IMR-90 (cell line): ENCODE data around the gene PALM.

Experiments used
- CHD1 ChIP-seq: IDR thresholded peaks from 2 replicates; pipeline ENCODE4 v1.6.1; 2012; ENCODE audit warnings: low read depth, low read length, improper control_type of control experiment
- MAFK ChIP-seq: IDR thresholded peaks from 2 replicates; pipeline ENCODE4 v1.6.1; 2012; ENCODE audit warnings: low read depth, low read length, improper control_type of control experiment
- MXI1 ChIP-seq: IDR thresholded peaks from 2 replicates; pipeline ENCODE4 v1.6.1; 2012; ENCODE audit warnings: low read depth, mild to moderate bottlenecking, low read length, moderate library complexity, borderline replicate concordance
- POLR2A ChIP-seq: IDR thresholded peaks from 2 replicates; pipeline ENCODE4 v1.6.1; 2012; ENCODE audit warnings: mild to moderate bottlenecking, low read depth, low read length
- RAD21 ChIP-seq: IDR thresholded peaks from 2 replicates; pipeline ENCODE4 v1.6.1; 2012; ENCODE audit warnings: low read length, improper control_type of control experiment
- SMC3 ChIP-seq: fragments of 150-350 bp; IDR thresholded peaks from 2 replicates; pipeline ENCODE4 v1.6.1; 2016; ENCODE audit warnings: low read depth, mild to moderate bottlenecking, antibody characterized with exemption, low read length, moderate library complexity
- TF ChIP-seq, protein P1 (sequence below): fragments of 150-350 bp; IDR thresholded peaks from 2 replicates; pipeline ENCODE4 v1.6.1; 2017; ENCODE audit warnings: mild to moderate bottlenecking, antibody characterized with exemption, low read length, low read depth
- TF ChIP-seq, protein P2 (sequence below): conservative IDR thresholded peaks from 2 replicates; pipeline ENCODE4 v1.5.1; 2012; ENCODE audit warnings: mild to moderate bottlenecking, low read depth, low read length, improper control_type of control experiment
- TF ChIP-seq, protein P3 (sequence below): fragments of 150-350 bp; IDR thresholded peaks from 2 replicates; pipeline ENCODE4 v1.6.1; 2016; ENCODE audit warnings: low read depth, mild to moderate bottlenecking, low read length, moderate library complexity, borderline replicate concordance

DNA sequence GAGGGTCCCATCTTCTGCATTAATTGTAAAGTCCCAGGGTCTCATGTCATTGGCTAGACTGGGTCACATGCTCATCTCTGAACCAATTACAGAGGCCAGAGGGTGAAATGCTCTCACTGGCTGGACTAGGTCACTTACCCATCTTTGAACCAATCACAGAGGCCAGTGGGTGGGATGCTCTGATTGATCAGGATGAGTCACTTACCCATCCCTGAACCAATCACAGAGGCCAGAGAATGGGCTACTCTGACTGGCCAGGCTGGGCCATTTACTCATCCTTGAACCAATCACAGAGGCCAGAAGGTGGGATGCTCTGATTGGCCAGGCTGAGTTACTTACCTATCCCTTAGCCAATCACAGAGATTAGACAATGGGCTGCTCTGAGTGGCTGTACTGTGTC, 47.5 kb downstream of the PALM start:
- TF ChIP-seq, protein P1, sequence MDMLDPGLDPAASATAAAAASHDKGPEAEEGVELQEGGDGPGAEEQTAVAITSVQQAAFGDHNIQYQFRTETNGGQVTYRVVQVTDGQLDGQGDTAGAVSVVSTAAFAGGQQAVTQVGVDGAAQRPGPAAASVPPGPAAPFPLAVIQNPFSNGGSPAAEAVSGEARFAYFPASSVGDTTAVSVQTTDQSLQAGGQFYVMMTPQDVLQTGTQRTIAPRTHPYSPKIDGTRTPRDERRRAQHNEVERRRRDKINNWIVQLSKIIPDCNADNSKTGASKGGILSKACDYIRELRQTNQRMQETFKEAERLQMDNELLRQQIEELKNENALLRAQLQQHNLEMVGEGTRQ: peak; percentile 83
- TF ChIP-seq, protein P2, sequence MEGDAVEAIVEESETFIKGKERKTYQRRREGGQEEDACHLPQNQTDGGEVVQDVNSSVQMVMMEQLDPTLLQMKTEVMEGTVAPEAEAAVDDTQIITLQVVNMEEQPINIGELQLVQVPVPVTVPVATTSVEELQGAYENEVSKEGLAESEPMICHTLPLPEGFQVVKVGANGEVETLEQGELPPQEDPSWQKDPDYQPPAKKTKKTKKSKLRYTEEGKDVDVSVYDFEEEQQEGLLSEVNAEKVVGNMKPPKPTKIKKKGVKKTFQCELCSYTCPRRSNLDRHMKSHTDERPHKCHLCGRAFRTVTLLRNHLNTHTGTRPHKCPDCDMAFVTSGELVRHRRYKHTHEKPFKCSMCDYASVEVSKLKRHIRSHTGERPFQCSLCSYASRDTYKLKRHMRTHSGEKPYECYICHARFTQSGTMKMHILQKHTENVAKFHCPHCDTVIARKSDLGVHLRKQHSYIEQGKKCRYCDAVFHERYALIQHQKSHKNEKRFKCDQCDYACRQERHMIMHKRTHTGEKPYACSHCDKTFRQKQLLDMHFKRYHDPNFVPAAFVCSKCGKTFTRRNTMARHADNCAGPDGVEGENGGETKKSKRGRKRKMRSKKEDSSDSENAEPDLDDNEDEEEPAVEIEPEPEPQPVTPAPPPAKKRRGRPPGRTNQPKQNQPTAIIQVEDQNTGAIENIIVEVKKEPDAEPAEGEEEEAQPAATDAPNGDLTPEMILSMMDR: no peak
- TF ChIP-seq, protein P3, sequence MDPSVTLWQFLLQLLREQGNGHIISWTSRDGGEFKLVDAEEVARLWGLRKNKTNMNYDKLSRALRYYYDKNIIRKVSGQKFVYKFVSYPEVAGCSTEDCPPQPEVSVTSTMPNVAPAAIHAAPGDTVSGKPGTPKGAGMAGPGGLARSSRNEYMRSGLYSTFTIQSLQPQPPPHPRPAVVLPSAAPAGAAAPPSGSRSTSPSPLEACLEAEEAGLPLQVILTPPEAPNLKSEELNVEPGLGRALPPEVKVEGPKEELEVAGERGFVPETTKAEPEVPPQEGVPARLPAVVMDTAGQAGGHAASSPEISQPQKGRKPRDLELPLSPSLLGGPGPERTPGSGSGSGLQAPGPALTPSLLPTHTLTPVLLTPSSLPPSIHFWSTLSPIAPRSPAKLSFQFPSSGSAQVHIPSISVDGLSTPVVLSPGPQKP: no peak
- TF ChIP-seq POLR2A: no peak
- no peak for TF ChIP-seq MAFK
- TF ChIP-seq SMC3: no peak
- no peak for TF ChIP-seq MXI1
- TF ChIP-seq CHD1: no peak
- no peak for TF ChIP-seq RAD21
